NCI-H345 (cell line): ENCODE measurements around the gene ZC3H11A.
"Not testable (repeated sequence)": the region's sequence is repeated elsewhere in the genome, so short reads cannot be mapped to it uniquely, and the experiment has no call there.

ENCODE experiments used
- DNase-seq: peaks from one replicate; lab custom pipeline; 2025; lab: John Stamatoyannopoulos, UW

Gene ZC3H11A

GRCh38 chr1:203781962-203782361, 13.5 kb upstream of the ZC3H11A start:
- DNase-seq: no peak

GRCh38 chr1:203789966-203790365, 5.5 kb upstream of the ZC3H11A start:
- no peak for DNase-seq

GRCh38 chr1:203791498-203791897, 3.9 kb upstream of the ZC3H11A start:
- no peak for DNase-seq

GRCh38 chr1:203792486-203792885, 2.9 kb upstream of the ZC3H11A start:
- DNase-seq: no peak

- DNase-seq: not testable (repeated sequence)
Measured at GRCh38 chr1:203793561-203793960, 1.9 kb upstream of the ZC3H11A start.

- DNase-seq: no peak
Measured at GRCh38 chr1:203794764-203795440, 521 bp upstream of the ZC3H11A start.

GRCh38 chr1:203796236-203796605, 798 bp downstream of the ZC3H11A start:
- DNase-seq: peak; percentile 36

- DNase-seq: no peak
Measured at GRCh38 chr1:203797216-203797615, 1.8 kb downstream of the ZC3H11A start.

GRCh38 chr1:203797948-203798655, 2.7 kb downstream of the ZC3H11A start:
- DNase-seq: peak; percentile 2

GRCh38 chr1:203799157-203799556, 3.7 kb downstream of the ZC3H11A start:
- DNase-seq: no peak

- DNase-seq: no peak
Measured at GRCh38 chr1:203799971-203800370, 4.5 kb downstream of the ZC3H11A start.

GRCh38 chr1:203805689-203806088, 10.3 kb downstream of the ZC3H11A start:
- DNase-seq: no peak

GRCh38 chr1:203807196-203807595, 11.8 kb downstream of the ZC3H11A start:
- DNase-seq: no peak

- no peak for DNase-seq
Measured at GRCh38 chr1:203813581-203814341, 18.3 kb downstream of the ZC3H11A start.

GRCh38 chr1:203818399-203818798, 23.0 kb downstream of the ZC3H11A start:
- DNase-seq: no peak

- no peak for DNase-seq
Measured at GRCh38 chr1:203823306-203823705, 27.9 kb downstream of the ZC3H11A start.

- DNase-seq: no peak
Measured at GRCh38 chr1:203826175-203826574, 30.8 kb downstream of the ZC3H11A start.

- DNase-seq: no peak
Measured at GRCh38 chr1:203828002-203828401, 32.6 kb downstream of the ZC3H11A start.

- DNase-seq: no peak
Measured at GRCh38 chr1:203828503-203828902, 33.1 kb downstream of the ZC3H11A start.

- not testable (repeated sequence) for DNase-seq
Measured at GRCh38 chr1:203829247-203829646, 33.8 kb downstream of the ZC3H11A start.

- DNase-seq: no peak
Measured at GRCh38 chr1:203835476-203835875, 40.1 kb downstream of the ZC3H11A start.

GRCh38 chr1:203839081-203839480, 43.7 kb downstream of the ZC3H11A start:
- no peak for DNase-seq

GRCh38 chr1:203840208-203840808, 44.9 kb downstream of the ZC3H11A start:
- no peak for DNase-seq
